WTC11 (cell line): ENCODE measurements around the gene PRR15L. TPM values are rescaled to one million over a fixed set of nuclear protein-coding genes. Genes with fewer than 3 reads are reported as not detected.
A peak's percentile ranks its signal among the peaks of the same experiment; 100 is the strongest.

Experiments used
- ATAC-seq: fragments of 200-7000 bp; cut with Tn5 transposase; 2 replicates; pipeline ENCODE4 v1.10.0; 2021; ENCODE audit warnings: mild to moderate bottlenecking, moderate library complexity
- CTCF ChIA-PET: fragments of 300-600 bp; sonication (Branson Sonifier 250); formaldehyde crosslinking; loops from one replicate; lab custom pipeline; 2021; ENCODE audit warnings: antibody characterized with exemption; lab: Charles Lee
- POLR2A ChIA-PET: fragments of 350-600 bp; sonication (Branson Sonifier 250); formaldehyde crosslinking; loops from one replicate; lab custom pipeline; 2021; ENCODE audit warnings: antibody characterized with exemption; lab: Charles Lee
- DNase-seq: peaks from one replicate; pipeline ENCODE4 v3.0.0; 2021; ENCODE audit warnings: low spot score
- H3K27ac Mint-ChIP-seq: 2 replicates; pipeline ENCODE4 v1.8.0; 2021; ENCODE audit warnings: mixed read lengths
- H3K27me3 Mint-ChIP-seq: 2 replicates; pipeline ENCODE4 v1.8.0; 2021; ENCODE audit warnings: low read depth, mild to moderate bottlenecking, moderate library complexity, mixed read lengths
- H3K36me3 Mint-ChIP-seq: 2 replicates; pipeline ENCODE4 v1.8.0; 2021; ENCODE audit warnings: mixed read lengths
- H3K4me1 Mint-ChIP-seq: 2 replicates; pipeline ENCODE4 v1.8.0; 2022; ENCODE audit warnings: mixed read lengths
- H3K4me3 Mint-ChIP-seq: 2 replicates; pipeline ENCODE4 v1.8.0; 2021; ENCODE audit warnings: mild to moderate bottlenecking, moderate library complexity, mixed read lengths
- H3K9me3 Mint-ChIP-seq: 2 replicates; pipeline ENCODE4 v1.8.0; 2021; ENCODE audit warnings: mixed read lengths
- CREM ChIP-seq: sonication (generic); formaldehyde crosslinking; IDR thresholded peaks from 2 replicates; pipeline ENCODE4 v1.8.1; 2022; ENCODE audit warnings: mild to moderate bottlenecking, missing genetic modification reagents, moderate library complexity
- E2F5 ChIP-seq: sonication (generic); formaldehyde crosslinking; IDR thresholded peaks from 2 replicates; pipeline ENCODE4 v1.8.1; 2022; ENCODE audit warnings: mild to moderate bottlenecking, moderate library complexity, missing genetic modification reagents
- ETV6 ChIP-seq: sonication (generic); formaldehyde crosslinking; IDR thresholded peaks from 2 replicates; pipeline ENCODE4 v1.8.1; 2022; ENCODE audit warnings: mild to moderate bottlenecking, missing genetic modification reagents
- FOXP4 ChIP-seq: sonication (generic); formaldehyde crosslinking; IDR thresholded peaks from 2 replicates; pipeline ENCODE4 v1.8.0; 2022; ENCODE audit warnings: mild to moderate bottlenecking, missing genetic modification reagents
- MAX ChIP-seq: sonication (generic); formaldehyde crosslinking; IDR thresholded peaks from 2 replicates; pipeline ENCODE4 v1.8.0; 2022; ENCODE audit warnings: mild to moderate bottlenecking, missing genetic modification reagents
- MYBL2 ChIP-seq: sonication (generic); formaldehyde crosslinking; IDR thresholded peaks from 2 replicates; pipeline ENCODE4 v1.8.1; 2023; ENCODE audit warnings: mild to moderate bottlenecking, moderate library complexity, missing genetic modification reagents
- PRRX2 ChIP-seq: fragments of 250-450 bp; sonication (Bioruptor Pico); IDR thresholded peaks from 2 replicates; pipeline ENCODE4 v1.8.0; 2021; ENCODE audit warnings: mild to moderate bottlenecking
- RELA ChIP-seq: sonication (generic); formaldehyde crosslinking; IDR thresholded peaks from 2 replicates; pipeline ENCODE4 v1.8.1; 2022; ENCODE audit warnings: missing genetic modification reagents, mild to moderate bottlenecking, borderline replicate concordance
- STAT6 ChIP-seq: sonication (generic); formaldehyde crosslinking; conservative IDR thresholded peaks from 2 replicates; pipeline ENCODE4 v1.8.1; 2023; ENCODE audit warnings: mild to moderate bottlenecking, low read depth, missing genetic modification reagents, moderate library complexity
- TEAD1 ChIP-seq: sonication (generic); formaldehyde crosslinking; IDR thresholded peaks from 2 replicates; pipeline ENCODE4 v1.8.0; 2022; ENCODE audit warnings: mild to moderate bottlenecking, missing genetic modification reagents
- TEAD4 ChIP-seq: sonication (generic); formaldehyde crosslinking; IDR thresholded peaks from 2 replicates; pipeline ENCODE4 v1.8.0; 2022; ENCODE audit warnings: mild to moderate bottlenecking, missing genetic modification reagents
- USF2 ChIP-seq: sonication (generic); formaldehyde crosslinking; IDR thresholded peaks from 2 replicates; pipeline ENCODE4 v1.8.1; 2023; ENCODE audit warnings: mild to moderate bottlenecking, missing genetic modification reagents, moderate library complexity
- ZNF138 ChIP-seq: sonication (generic); formaldehyde crosslinking; conservative IDR thresholded peaks from 2 replicates; pipeline ENCODE4 v1.8.1; 2022; ENCODE audit warnings: mild to moderate bottlenecking, moderate library complexity, missing genetic modification reagents
- ZNF263 ChIP-seq: sonication (generic); formaldehyde crosslinking; IDR thresholded peaks from 2 replicates; pipeline ENCODE4 v1.8.1; 2022; ENCODE audit warnings: low read depth, mild to moderate bottlenecking, moderate library complexity, missing genetic modification reagents
- total RNA-seq: library from RNA; stranded (reverse); gene quantifications from 3 replicates; pipeline ENCODE4 v1.2.3, GENCODE V29; 2021

The PRR15L gene
- total RNA-seq, 1 experiment from 2014 or later, result 0.59 TPM

- TF ChIP-seq ETV6, result no peak
- no peak for TF ChIP-seq E2F5 (CRISPR knock-in tag)
- TF ChIP-seq MAX (CRISPR knock-in tag), result no peak
- no peak for TF ChIP-seq ZNF263 (CRISPR knock-in tag)
- no peak for TF ChIP-seq CREM (CRISPR knock-in tag)
- TF ChIP-seq RELA, result no peak
- no peak for TF ChIP-seq FOXP4
- no peak for TF ChIP-seq ZNF138
- ATAC-seq (no peak), DNase-seq (no peak)
- ChIA-PET CTCF (interaction anchor here (1.5 kb wide), 1 partner anchor 55 kb away, joined by 3 read pairs; the partner anchor contains the start of gene CDK5RAP3), POLR2A (no interaction called here)
- Mint-ChIP-seq H3K27me3 (no peaks in the 10 kb centered on the region), H3K4me1 (no peaks in the 10 kb centered on the region), H3K4me3 (no peak overlapping the region), H3K36me3 (peaks cover 5% of the 10 kb centered on the region; the same call in 1 of the 2 replicates), H3K9me3 (no peaks in the 10 kb centered on the region), H3K27ac (no peak overlapping the region)
These were observed 41.8 kb downstream of the PRR15L start for GRCh38 chr17:47915776-47916398.

GRCh38 chr17:47914306-47914948, 43.3 kb downstream of the PRR15L start:
- H3K4me1 Mint-ChIP-seq, result no peaks in the 10 kb centered on the region
- CTCF ChIA-PET, result interaction anchor here (0.5 to 1.4 kb wide), 4 partner anchors 23 to 469 kb away, joined by 3 read pairs; no protein-coding TSS in a partner anchor
- H3K27me3 Mint-ChIP-seq, result no peaks in the 10 kb centered on the region
- H3K36me3 Mint-ChIP-seq, result peaks cover 5% of the 10 kb centered on the region; the same call in 1 of the 2 replicates
- no peaks in the 10 kb centered on the region for H3K9me3 Mint-ChIP-seq
- peak overlapping the region; percentile 36 for H3K27ac Mint-ChIP-seq
- ATAC-seq, result no peak
- no peak overlapping the region for H3K4me3 Mint-ChIP-seq
- no peak for TF ChIP-seq E2F5 (CRISPR knock-in tag)
- no peak for TF ChIP-seq MYBL2 (CRISPR knock-in tag)
- no peak for TF ChIP-seq ETV6
- TF ChIP-seq PRRX2 (CRISPR knock-in tag), result no peak
- no peak for TF ChIP-seq TEAD4
- no peak for TF ChIP-seq ZNF263 (CRISPR knock-in tag)
- TF ChIP-seq STAT6 (CRISPR knock-in tag), result no peak
- TF ChIP-seq USF2, result no peak
- no peak for TF ChIP-seq TEAD1 (CRISPR knock-in tag)
- TF ChIP-seq, all 79 proteins: peak for 0
- POLR2A ChIA-PET, result no interaction called here
- no peak for DNase-seq
